WTC11 (cell line): Measurements from ENCODE around the gene ZNF358. TPM values are rescaled to one million over a fixed set of nuclear protein-coding genes. Genes with fewer than 3 reads are reported as not detected.

ENCODE experiments used
- ATAC-seq: fragments of 200-7000 bp; cut with Tn5 transposase; 2 replicates; pipeline ENCODE4 v1.10.0; 2021; ENCODE audit warnings: mild to moderate bottlenecking, moderate library complexity
- CTCF ChIA-PET: fragments of 300-600 bp; sonication (Branson Sonifier 250); formaldehyde crosslinking; loops from one replicate; lab custom pipeline; 2021; ENCODE audit warnings: antibody characterized with exemption; lab: Charles Lee
- POLR2A ChIA-PET: fragments of 350-600 bp; sonication (Branson Sonifier 250); formaldehyde crosslinking; loops from one replicate; lab custom pipeline; 2021; ENCODE audit warnings: antibody characterized with exemption; lab: Charles Lee
- DNase-seq: peaks from one replicate; pipeline ENCODE4 v3.0.0; 2021; ENCODE audit warnings: low spot score
- H3K27ac Mint-ChIP-seq: 2 replicates; pipeline ENCODE4 v1.8.0; 2021; ENCODE audit warnings: mixed read lengths
- H3K27me3 Mint-ChIP-seq: 2 replicates; pipeline ENCODE4 v1.8.0; 2021; ENCODE audit warnings: low read depth, mild to moderate bottlenecking, moderate library complexity, mixed read lengths
- H3K36me3 Mint-ChIP-seq: 2 replicates; pipeline ENCODE4 v1.8.0; 2021; ENCODE audit warnings: mixed read lengths
- H3K4me1 Mint-ChIP-seq: 2 replicates; pipeline ENCODE4 v1.8.0; 2022; ENCODE audit warnings: mixed read lengths
- H3K4me3 Mint-ChIP-seq: 2 replicates; pipeline ENCODE4 v1.8.0; 2021; ENCODE audit warnings: mild to moderate bottlenecking, moderate library complexity, mixed read lengths
- H3K9me3 Mint-ChIP-seq: 2 replicates; pipeline ENCODE4 v1.8.0; 2021; ENCODE audit warnings: mixed read lengths
- CDX4 ChIP-seq: fragments of 250-450 bp; sonication (Bioruptor Pico); IDR thresholded peaks from 2 replicates; pipeline ENCODE4 v1.9.0; 2021; ENCODE audit warnings: moderate library complexity, mild to moderate bottlenecking, inconsistent platforms, borderline replicate concordance
- EMX1 ChIP-seq: fragments of 250-450 bp; sonication (Bioruptor Pico); IDR thresholded peaks from 2 replicates; pipeline ENCODE4 v1.8.0; 2021; ENCODE audit warnings: mild to moderate bottlenecking
- ETV6 ChIP-seq: sonication (generic); formaldehyde crosslinking; IDR thresholded peaks from 2 replicates; pipeline ENCODE4 v1.8.1; 2022; ENCODE audit warnings: mild to moderate bottlenecking, missing genetic modification reagents
- FOXP1 ChIP-seq: sonication (generic); formaldehyde crosslinking; IDR thresholded peaks from 2 replicates; pipeline ENCODE4 v1.8.0; 2022; ENCODE audit warnings: missing genetic modification reagents, mild to moderate bottlenecking, moderate library complexity, borderline replicate concordance
- JUN ChIP-seq: sonication (generic); formaldehyde crosslinking; IDR thresholded peaks from 2 replicates; pipeline ENCODE4 v1.8.0; 2023; ENCODE audit warnings: mild to moderate bottlenecking, missing genetic modification reagents
- NFYB ChIP-seq: sonication (generic); formaldehyde crosslinking; conservative IDR thresholded peaks from 2 replicates; pipeline ENCODE4 v1.8.0; 2022; ENCODE audit warnings: low read depth, missing genetic modification reagents
- OVOL2 ChIP-seq: fragments of 250-450 bp; sonication (Bioruptor Pico); IDR thresholded peaks from 2 replicates; pipeline ENCODE4 v1.9.0; 2021; ENCODE audit warnings: mild to moderate bottlenecking, borderline replicate concordance
- RELA ChIP-seq: sonication (generic); formaldehyde crosslinking; IDR thresholded peaks from 2 replicates; pipeline ENCODE4 v1.8.1; 2022; ENCODE audit warnings: missing genetic modification reagents, mild to moderate bottlenecking, borderline replicate concordance
- SMAD4 ChIP-seq: sonication (generic); formaldehyde crosslinking; IDR thresholded peaks from 2 replicates; pipeline ENCODE4 v1.8.0; 2022; ENCODE audit warnings: mild to moderate bottlenecking, missing genetic modification reagents
- SP1 ChIP-seq: sonication (generic); formaldehyde crosslinking; conservative IDR thresholded peaks from 2 replicates; pipeline ENCODE4 v1.8.1; 2022; ENCODE audit warnings: missing genetic modification reagents
- TEAD1 ChIP-seq: sonication (generic); formaldehyde crosslinking; IDR thresholded peaks from 2 replicates; pipeline ENCODE4 v1.8.0; 2022; ENCODE audit warnings: mild to moderate bottlenecking, missing genetic modification reagents
- ZNF232 ChIP-seq: sonication (generic); formaldehyde crosslinking; IDR thresholded peaks from 2 replicates; pipeline ENCODE4 v1.8.0; 2022; ENCODE audit warnings: mild to moderate bottlenecking, missing genetic modification reagents
- total RNA-seq: library from RNA; stranded (reverse); gene quantifications from 3 replicates; pipeline ENCODE4 v1.2.3, GENCODE V29; 2021
- TF ChIP-seq, protein P1 (sequence below): sonication (generic); formaldehyde crosslinking; IDR thresholded peaks from 2 replicates; pipeline ENCODE4 v1.8.0; 2022; ENCODE audit warnings: mild to moderate bottlenecking, missing genetic modification reagents
- TF ChIP-seq, protein P2 (sequence below): fragments of 250-450 bp; sonication (Bioruptor Pico); conservative IDR thresholded peaks from 2 replicates; pipeline ENCODE4 v1.9.0; 2021; ENCODE audit warnings: mild to moderate bottlenecking
- TF ChIP-seq, protein P3 (sequence below): sonication (generic); formaldehyde crosslinking; IDR thresholded peaks from 2 replicates; pipeline ENCODE4 v1.8.1; 2023; ENCODE audit warnings: mild to moderate bottlenecking, missing genetic modification reagents, moderate library complexity
- TF ChIP-seq, protein P4 (sequence below): sonication (generic); formaldehyde crosslinking; IDR thresholded peaks from 2 replicates; pipeline ENCODE4 v1.8.0; 2022; ENCODE audit warnings: missing genetic modification reagents
- TF ChIP-seq, protein P5 (sequence below): sonication (generic); formaldehyde crosslinking; IDR thresholded peaks from 2 replicates; pipeline ENCODE4 v1.8.1; 2023; ENCODE audit warnings: mild to moderate bottlenecking, moderate library complexity, missing genetic modification reagents

The ZNF358 gene
- total RNA-seq, 1 experiment from 2014 or later, result 37.5 TPM

DNA sequence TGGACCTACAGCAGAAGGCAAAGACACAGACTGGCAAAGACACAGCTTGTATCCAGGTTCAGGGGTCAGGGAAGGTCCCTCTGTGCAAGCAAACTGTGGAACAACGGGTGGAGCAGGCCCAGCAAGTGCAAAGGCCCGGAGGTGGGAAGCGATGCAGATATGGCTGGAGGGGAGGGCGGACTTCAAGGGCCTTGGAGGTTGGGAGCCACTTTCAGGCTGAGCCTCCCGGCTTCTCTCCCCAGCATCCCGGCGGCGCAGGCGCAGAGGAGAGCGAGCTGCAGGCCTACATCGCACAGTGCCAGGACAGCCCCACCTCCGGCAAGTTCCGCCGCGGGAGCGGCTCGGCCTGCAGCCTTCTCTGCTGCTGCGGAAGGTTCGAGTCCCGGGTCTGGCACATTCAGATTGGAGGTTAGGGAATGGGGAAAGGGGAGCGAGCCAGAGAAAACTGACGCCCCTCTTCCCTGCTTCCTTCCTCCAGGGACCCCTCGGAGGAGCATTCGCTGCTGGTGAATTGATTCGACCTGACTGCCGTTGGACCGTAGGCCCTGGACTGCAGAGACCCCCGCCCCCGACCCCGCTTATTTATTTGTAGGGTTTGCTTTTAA, 17.5 kb downstream of the ZNF358 start (continued):
- TF ChIP-seq, protein P1, sequence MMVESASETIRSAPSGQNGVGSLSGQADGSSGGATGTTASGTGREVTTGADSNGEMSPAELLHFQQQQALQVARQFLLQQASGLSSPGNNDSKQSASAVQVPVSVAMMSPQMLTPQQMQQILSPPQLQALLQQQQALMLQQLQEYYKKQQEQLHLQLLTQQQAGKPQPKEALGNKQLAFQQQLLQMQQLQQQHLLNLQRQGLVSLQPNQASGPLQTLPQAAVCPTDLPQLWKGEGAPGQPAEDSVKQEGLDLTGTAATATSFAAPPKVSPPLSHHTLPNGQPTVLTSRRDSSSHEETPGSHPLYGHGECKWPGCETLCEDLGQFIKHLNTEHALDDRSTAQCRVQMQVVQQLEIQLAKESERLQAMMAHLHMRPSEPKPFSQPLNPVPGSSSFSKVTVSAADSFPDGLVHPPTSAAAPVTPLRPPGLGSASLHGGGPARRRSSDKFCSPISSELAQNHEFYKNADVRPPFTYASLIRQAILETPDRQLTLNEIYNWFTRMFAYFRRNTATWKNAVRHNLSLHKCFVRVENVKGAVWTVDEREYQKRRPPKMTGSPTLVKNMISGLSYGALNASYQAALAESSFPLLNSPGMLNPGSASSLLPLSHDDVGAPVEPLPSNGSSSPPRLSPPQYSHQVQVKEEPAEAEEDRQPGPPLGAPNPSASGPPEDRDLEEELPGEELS (CRISPR knock-in tag), result no peak
- TF ChIP-seq, protein P2, sequence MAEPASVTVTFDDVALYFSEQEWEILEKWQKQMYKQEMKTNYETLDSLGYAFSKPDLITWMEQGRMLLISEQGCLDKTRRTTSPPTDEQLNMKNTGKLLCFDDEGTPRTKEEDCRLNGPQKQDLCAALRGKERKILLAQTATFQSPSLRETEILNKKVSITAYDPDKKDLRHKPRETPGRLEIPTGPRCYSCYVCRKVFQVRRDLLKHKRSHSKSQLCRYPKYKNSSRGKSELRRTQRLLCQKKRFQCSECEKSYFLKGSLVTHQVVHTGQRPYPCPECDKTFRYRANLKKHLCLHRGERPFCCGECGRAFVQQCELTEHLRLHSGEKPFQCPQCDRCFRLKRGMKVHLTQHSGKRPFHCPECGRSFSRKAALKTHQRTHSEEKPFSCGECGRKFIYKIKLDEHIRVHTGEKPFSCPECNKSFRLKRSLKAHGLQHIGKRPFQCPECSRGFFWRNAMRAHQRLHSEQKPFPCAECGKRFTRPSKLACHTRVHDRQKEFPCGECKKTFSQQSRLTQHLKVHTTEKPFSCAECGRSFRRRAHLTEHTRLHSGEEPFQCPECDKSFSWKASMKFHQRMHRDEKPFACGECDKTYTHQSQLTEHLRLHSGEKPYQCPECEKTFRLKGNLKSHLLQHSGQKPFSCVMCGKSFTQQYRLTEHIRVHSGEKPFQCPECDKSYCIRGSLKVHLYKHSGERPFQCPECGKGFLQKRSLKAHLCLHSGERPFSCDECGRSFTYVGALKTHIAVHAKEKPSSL (CRISPR knock-in tag), result no peak
- TF ChIP-seq RELA, result no peak

DNA sequence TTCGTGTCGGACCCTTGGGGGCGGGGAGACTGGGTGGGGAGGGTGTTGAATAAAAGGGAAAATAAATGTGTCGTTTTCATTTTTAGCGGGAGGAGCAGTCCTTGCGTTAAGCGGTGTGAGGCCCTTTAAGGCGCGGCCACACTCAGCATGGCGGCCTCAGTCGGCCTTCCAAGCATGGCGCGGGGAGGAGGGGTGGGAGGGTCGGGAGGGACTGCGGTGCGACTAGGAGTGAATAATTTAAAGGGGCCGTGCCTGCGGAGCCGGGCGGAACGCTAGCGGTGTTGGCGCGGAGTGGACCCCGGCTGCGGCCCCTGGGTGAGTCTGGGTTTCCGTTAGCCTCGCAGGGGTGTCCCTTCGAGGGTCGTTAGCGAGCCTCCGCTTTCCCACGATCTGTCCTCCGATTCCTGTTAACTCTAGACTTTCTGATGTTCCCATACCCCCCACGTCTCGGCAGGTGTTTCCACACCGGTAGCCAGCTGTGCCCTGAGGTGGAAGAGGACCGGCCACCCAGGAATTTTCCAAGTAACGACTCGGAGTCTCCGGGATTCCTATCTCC, 18.1 kb downstream of the ZNF358 start:
- POLR2A ChIA-PET, result interaction anchor here (0.7 to 2.0 kb wide), 3 partner anchors 12 to 28 kb away, joined by 3 to 16 read pairs (median 9); partner anchors contain the start of genes MCOLN1 and ZNF358
- CTCF ChIA-PET, result interaction anchor here (1.1 to 2.9 kb wide), 7 partner anchors 11 to 180 kb away, joined by 3 to 11 read pairs (median 7); partner anchors contain the start of genes MCOLN1 and TRAPPC5
- peak; percentile 83 for DNase-seq
- ATAC-seq, result peak; percentile 50
- H3K36me3 Mint-ChIP-seq, result peaks cover 14% of the 10 kb centered on the region; the same call in 1 of the 2 replicates
- H3K4me1 Mint-ChIP-seq, result peaks cover 4% of the 10 kb centered on the region; the same call in 1 of the 2 replicates
- TF ChIP-seq SP1 (CRISPR knock-in tag) (0 out of 2 replicates have a peak, but pooled peaks have one; percentile 23), ETV6 (CRISPR knock-in tag) (no peak), SMAD4 (no peak), EMX1 (CRISPR knock-in tag) (peak; percentile 56; the same call in 1 of the 2 replicates)
- TF ChIP-seq, protein P3, sequence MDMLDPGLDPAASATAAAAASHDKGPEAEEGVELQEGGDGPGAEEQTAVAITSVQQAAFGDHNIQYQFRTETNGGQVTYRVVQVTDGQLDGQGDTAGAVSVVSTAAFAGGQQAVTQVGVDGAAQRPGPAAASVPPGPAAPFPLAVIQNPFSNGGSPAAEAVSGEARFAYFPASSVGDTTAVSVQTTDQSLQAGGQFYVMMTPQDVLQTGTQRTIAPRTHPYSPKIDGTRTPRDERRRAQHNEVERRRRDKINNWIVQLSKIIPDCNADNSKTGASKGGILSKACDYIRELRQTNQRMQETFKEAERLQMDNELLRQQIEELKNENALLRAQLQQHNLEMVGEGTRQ (CRISPR knock-in tag), result peak; percentile 36; the same call in 1 of the 2 replicates
- no peaks in the 10 kb centered on the region for H3K27me3 Mint-ChIP-seq
- no peaks in the 10 kb centered on the region for H3K9me3 Mint-ChIP-seq
- peak overlapping the region; percentile 97 for H3K4me3 Mint-ChIP-seq
- H3K27ac Mint-ChIP-seq, result peak overlapping the region; percentile 99

- H3K4me1 Mint-ChIP-seq, result peaks cover 4% of the 10 kb centered on the region; the same call in 1 of the 2 replicates
- DNase-seq, result peak; percentile 74
- peak overlapping the region; percentile 99 for H3K27ac Mint-ChIP-seq
- ATAC-seq, result peak; percentile 19
- H3K4me3 Mint-ChIP-seq, result peak overlapping the region; percentile 97
- H3K9me3 Mint-ChIP-seq, result no peaks in the 10 kb centered on the region
- peaks cover 14% of the 10 kb centered on the region; the same call in 1 of the 2 replicates for H3K36me3 Mint-ChIP-seq
- no peaks in the 10 kb centered on the region for H3K27me3 Mint-ChIP-seq
- ChIA-PET CTCF (interaction anchor here (0.8 to 2.9 kb wide), 7 partner anchors 12 to 146 kb away, joined by 3 to 11 read pairs (median 7); partner anchors contain the start of genes MCOLN1 and TRAPPC5), POLR2A (interaction anchor here (0.7 to 2.0 kb wide), 3 partner anchors 13 to 28 kb away, joined by 3 to 16 read pairs (median 9); partner anchors contain the start of genes MCOLN1 and ZNF358)
- 0 out of 2 replicates have a peak, but pooled peaks have one; percentile 13 for TF ChIP-seq ZNF232 (CRISPR knock-in tag)
- TF ChIP-seq JUN, result no peak
- TF ChIP-seq, protein P4, sequence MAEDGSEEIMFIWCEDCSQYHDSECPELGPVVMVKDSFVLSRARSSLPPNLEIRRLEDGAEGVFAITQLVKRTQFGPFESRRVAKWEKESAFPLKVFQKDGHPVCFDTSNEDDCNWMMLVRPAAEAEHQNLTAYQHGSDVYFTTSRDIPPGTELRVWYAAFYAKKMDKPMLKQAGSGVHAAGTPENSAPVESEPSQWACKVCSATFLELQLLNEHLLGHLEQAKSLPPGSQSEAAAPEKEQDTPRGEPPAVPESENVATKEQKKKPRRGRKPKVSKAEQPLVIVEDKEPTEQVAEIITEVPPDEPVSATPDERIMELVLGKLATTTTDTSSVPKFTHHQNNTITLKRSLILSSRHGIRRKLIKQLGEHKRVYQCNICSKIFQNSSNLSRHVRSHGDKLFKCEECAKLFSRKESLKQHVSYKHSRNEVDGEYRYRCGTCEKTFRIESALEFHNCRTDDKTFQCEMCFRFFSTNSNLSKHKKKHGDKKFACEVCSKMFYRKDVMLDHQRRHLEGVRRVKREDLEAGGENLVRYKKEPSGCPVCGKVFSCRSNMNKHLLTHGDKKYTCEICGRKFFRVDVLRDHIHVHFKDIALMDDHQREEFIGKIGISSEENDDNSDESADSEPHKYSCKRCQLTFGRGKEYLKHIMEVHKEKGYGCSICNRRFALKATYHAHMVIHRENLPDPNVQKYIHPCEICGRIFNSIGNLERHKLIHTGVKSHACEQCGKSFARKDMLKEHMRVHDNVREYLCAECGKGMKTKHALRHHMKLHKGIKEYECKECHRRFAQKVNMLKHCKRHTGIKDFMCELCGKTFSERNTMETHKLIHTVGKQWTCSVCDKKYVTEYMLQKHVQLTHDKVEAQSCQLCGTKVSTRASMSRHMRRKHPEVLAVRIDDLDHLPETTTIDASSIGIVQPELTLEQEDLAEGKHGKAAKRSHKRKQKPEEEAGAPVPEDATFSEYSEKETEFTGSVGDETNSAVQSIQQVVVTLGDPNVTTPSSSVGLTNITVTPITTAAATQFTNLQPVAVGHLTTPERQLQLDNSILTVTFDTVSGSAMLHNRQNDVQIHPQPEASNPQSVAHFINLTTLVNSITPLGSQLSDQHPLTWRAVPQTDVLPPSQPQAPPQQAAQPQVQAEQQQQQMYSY, result 0 out of 2 replicates have a peak, but pooled peaks have one; percentile 23
- TF ChIP-seq, protein P5, sequence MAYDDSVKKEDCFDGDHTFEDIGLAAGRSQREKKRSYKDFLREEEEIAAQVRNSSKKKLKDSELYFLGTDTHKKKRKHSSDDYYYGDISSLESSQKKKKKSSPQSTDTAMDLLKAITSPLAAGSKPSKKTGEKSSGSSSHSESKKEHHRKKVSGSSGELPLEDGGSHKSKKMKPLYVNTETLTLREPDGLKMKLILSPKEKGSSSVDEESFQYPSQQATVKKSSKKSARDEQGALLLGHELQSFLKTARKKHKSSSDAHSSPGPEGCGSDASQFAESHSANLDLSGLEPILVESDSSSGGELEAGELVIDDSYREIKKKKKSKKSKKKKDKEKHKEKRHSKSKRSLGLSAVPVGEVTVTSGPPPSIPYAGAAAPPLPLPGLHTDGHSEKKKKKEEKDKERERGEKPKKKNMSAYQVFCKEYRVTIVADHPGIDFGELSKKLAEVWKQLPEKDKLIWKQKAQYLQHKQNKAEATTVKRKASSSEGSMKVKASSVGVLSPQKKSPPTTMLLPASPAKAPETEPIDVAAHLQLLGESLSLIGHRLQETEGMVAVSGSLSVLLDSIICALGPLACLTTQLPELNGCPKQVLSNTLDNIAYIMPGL (CRISPR knock-in tag), result peak; percentile 50; the same call in 1 of the 2 replicates
- no peak for TF ChIP-seq OVOL2 (CRISPR knock-in tag)
- no peak for TF ChIP-seq CDX4 (CRISPR knock-in tag)
- no peak for TF ChIP-seq FOXP1 (CRISPR knock-in tag)
- no peak for TF ChIP-seq NFYB
- no peak for TF ChIP-seq TEAD1 (CRISPR knock-in tag)
Observed at GRCh38 chr19:7534531-7535046, 18.7 kb downstream of the ZNF358 start.
